Liver (tissue), 9 donors: ENCODE data around the gene TFB2M. TPM values are rescaled to one million over a fixed set of nuclear protein-coding genes. Genes with fewer than 3 reads are reported as not detected.
"Not testable (repeated sequence)": the region's sequence is repeated elsewhere in the genome, so short reads cannot be mapped to it uniquely, and the experiment has no call there.

Experiments
- DNase-seq: peaks from one replicate; pipeline ENCODE4 v3.0.0-alpha.2; 2017; ENCODE audit warnings: low spot score
- H3K27ac ChIP-seq, 2 donors: one replicate each; pipeline ENCODE4 v1.7.0; 2013; ENCODE audit warnings: inconsistent platforms in 2 of 2, low read length in 2 of 2, control low read depth in 1 of 2, low read depth in 1 of 2, mild to moderate bottlenecking in 1 of 2
- H3K27me3 ChIP-seq, 4 donors: one replicate each; pipeline versions ENCODE4 v1.6.1 to v1.7.0; 2013; ENCODE audit warnings: low read length in 3 of 4, inconsistent platforms in 1 of 4, mild to moderate bottlenecking in 1 of 4, moderate library complexity in 1 of 4; ENCODE audit not compliant: control insufficient read depth in 4 of 4, insufficient read depth in 4 of 4
- H3K36me3 ChIP-seq, 4 donors: one replicate each; pipeline versions ENCODE4 v1.6.1 to v1.7.0; 2013; ENCODE audit warnings: low read length in 3 of 4, mild to moderate bottlenecking in 3 of 4, low read depth in 1 of 4, moderate library complexity in 1 of 4; ENCODE audit not compliant: control insufficient read depth in 4 of 4, insufficient read depth in 3 of 4
- H3K4me1 ChIP-seq, 4 donors: one replicate each; pipeline versions ENCODE4 v1.6.1 to v1.7.0; 2013; ENCODE audit warnings: low read length in 3 of 4, mild to moderate bottlenecking in 3 of 4, moderate library complexity in 1 of 4; ENCODE audit not compliant: control insufficient read depth in 4 of 4, insufficient read depth in 4 of 4
- H3K4me3 ChIP-seq, 3 donors: one replicate each; pipeline versions ENCODE4 v1.6.1 to v1.7.0; 2013; ENCODE audit warnings: low read length in 3 of 3, control low read depth in 1 of 3, low read depth in 1 of 3, mild to moderate bottlenecking in 1 of 3
- H3K9ac ChIP-seq, 2 donors: one replicate each; pipeline ENCODE4 v1.7.0; 2013; ENCODE audit warnings: low read length in 2 of 2, mild to moderate bottlenecking in 2 of 2, moderate library complexity in 2 of 2, control low read depth in 1 of 2, low read depth in 1 of 2
- H3K9me3 ChIP-seq, 4 donors: one replicate each; pipeline versions ENCODE4 v1.6.1 to v1.7.0; 2013; ENCODE audit warnings: low read length in 3 of 4; ENCODE audit not compliant: control insufficient read depth in 4 of 4
- FOXA1 ChIP-seq: IDR thresholded peaks from 2 replicates; pipeline ENCODE4 v1.6.1; 2016; ENCODE audit warnings: antibody characterized with exemption
- HNF4A ChIP-seq, 2 donors: conservative IDR thresholded peaks; 2 replicates each; pipeline ENCODE4 v1.6.1; 2016; ENCODE audit warnings: antibody characterized with exemption in 2 of 2, mild to moderate bottlenecking in 2 of 2
- JUND ChIP-seq, 2 donors: IDR thresholded peaks; 2 replicates each; pipeline ENCODE4 v1.6.1; 2016; ENCODE audit warnings: antibody characterized with exemption in 2 of 2
- NR2F2 ChIP-seq: IDR thresholded peaks from 2 replicates; pipeline ENCODE4 v1.6.1; 2016; ENCODE audit warnings: antibody characterized with exemption
- RAD21 ChIP-seq, 2 donors: IDR thresholded peaks; 2 replicates each; pipeline ENCODE4 v1.6.1; 2016; ENCODE audit warnings: antibody characterized with exemption in 2 of 2, mild to moderate bottlenecking in 2 of 2
- SP1 ChIP-seq: IDR thresholded peaks from 2 replicates; pipeline ENCODE4 v1.6.1; 2018; ENCODE audit warnings: antibody characterized with exemption, mild to moderate bottlenecking
- TAF1 ChIP-seq: conservative IDR thresholded peaks from 2 replicates; pipeline ENCODE4 v1.6.1; 2016; ENCODE audit warnings: antibody characterized with exemption, mild to moderate bottlenecking
- WGBS: extraction: QIAGEN DNeasy Blood & Tissue Kit; methylation state at CpG from one replicate; pipeline ENCODE4 v1.1.7; 2013; 5-methylcytosine and 5-hydroxymethylcytosine counted together
- polyA plus RNA-seq, 2 donors: library from polyadenylated mRNA; stranded (reverse) in 1 of 2; unstranded in 1 of 2; fragments of 200-250 nt in 1 of 2; fragments of >200 nt in 1 of 2; fragmentation: Nextera tagmentation in 1 of 2; extraction: Ambion mirVana in 1 of 2; gene quantifications; one replicate each; pipeline versions ENCODE4 v1.2.1 to v1.2.3, GENCODE V29; 2013 to 2015
- total RNA-seq, 2 donors: library from RNA; depleted of rRNA; stranded (reverse); fragments of >200 nt; gene quantifications; one replicate each; pipeline ENCODE4 v1.2.3, GENCODE V29; 2014
- TF ChIP-seq, protein P1 (sequence below): IDR thresholded peaks from 2 replicates; pipeline ENCODE4 v1.6.1; 2016; ENCODE audit warnings: antibody characterized with exemption
- TF ChIP-seq, protein P2 (sequence below): IDR thresholded peaks from 2 replicates; pipeline ENCODE4 v1.6.1; 2016; ENCODE audit warnings: antibody characterized with exemption
- TF ChIP-seq, protein P3 (sequence below): IDR thresholded peaks from 2 replicates; pipeline ENCODE4 v1.6.1; 2016; ENCODE audit warnings: antibody characterized with exemption, mild to moderate bottlenecking
- TF ChIP-seq, protein P4 (sequence below): IDR thresholded peaks from 2 replicates; pipeline ENCODE4 v1.6.1; 2016; ENCODE audit warnings: antibody characterized with exemption
- donor health status: healthy.
- donor health status: healthy.
- donor health status: healthy.
- donor health status: healthy.
- donor health status: healthy.

Gene TFB2M
- total and polyA plus RNA-seq, 4 donors, result 15.0 to 26.4 (median 23.5) TPM

DNA sequence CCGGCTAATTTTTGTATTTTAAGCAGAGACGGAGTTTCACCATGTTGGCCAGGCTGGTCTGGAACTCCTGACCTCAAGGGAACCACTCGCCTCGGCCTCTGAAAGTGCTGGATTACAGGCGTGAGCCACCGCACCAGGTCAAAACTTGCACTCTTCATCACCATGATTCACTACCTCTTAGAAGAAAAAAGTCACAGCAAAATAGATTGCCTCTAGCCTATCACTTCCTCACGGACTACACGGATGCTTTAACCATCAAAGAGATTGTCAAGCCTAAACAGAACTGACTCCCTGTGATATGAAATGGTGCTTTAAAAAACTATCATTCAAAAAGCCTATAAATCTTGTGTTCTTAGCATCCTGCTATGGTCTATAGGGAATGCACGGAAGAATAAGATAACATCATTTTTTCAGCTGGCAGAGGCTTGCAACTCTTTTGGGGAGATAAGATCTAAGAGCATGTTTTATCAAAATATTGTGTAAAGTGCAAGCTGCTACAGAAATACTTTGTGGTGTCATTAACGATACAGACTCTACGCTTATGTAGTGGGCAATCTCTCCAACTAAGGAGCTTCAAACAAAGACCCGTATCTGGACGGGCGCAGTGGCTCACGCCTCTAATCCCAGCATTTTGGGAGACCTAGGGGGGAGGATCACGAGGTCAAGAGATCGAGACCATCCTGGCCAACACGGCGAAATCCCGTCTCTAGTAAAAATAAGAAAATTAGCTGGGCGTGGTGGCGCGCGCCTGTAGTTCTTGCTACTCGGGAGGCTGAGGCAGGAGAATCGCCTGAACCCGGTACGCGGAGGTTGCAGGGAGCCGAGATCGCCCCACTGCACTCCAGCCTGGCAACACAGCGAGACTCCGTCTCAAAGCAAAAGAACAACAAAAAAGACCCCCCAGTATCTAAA is 966 bp downstream of the TFB2M start:
- WGBS, result 32% methylated on average over 33 of the region's 33 CpGs
- no peaks in the 10 kb centered on the region for H3K9me3 ChIP-seq
- H3K36me3 ChIP-seq, result peaks cover 0 to 8% (median 2%) of the 10 kb centered on the region in 4 donors
- TF ChIP-seq, protein P1, sequence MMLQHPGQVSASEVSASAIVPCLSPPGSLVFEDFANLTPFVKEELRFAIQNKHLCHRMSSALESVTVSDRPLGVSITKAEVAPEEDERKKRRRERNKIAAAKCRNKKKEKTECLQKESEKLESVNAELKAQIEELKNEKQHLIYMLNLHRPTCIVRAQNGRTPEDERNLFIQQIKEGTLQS, result no peak
- TF ChIP-seq TAF1 (no peak), FOXA1 (no peak), SP1 (no peak), HNF4A (conservative IDR thresholded peaks at IDR 0.05) (no peak), JUND (IDR thresholded peaks at IDR 0.05) (no peak), RAD21 (IDR thresholded peaks at IDR 0.05) (no peak), NR2F2 (no peak)
- TF ChIP-seq, protein P2, sequence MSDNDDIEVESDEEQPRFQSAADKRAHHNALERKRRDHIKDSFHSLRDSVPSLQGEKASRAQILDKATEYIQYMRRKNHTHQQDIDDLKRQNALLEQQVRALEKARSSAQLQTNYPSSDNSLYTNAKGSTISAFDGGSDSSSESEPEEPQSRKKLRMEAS, result no peak
- TF ChIP-seq, protein P3, sequence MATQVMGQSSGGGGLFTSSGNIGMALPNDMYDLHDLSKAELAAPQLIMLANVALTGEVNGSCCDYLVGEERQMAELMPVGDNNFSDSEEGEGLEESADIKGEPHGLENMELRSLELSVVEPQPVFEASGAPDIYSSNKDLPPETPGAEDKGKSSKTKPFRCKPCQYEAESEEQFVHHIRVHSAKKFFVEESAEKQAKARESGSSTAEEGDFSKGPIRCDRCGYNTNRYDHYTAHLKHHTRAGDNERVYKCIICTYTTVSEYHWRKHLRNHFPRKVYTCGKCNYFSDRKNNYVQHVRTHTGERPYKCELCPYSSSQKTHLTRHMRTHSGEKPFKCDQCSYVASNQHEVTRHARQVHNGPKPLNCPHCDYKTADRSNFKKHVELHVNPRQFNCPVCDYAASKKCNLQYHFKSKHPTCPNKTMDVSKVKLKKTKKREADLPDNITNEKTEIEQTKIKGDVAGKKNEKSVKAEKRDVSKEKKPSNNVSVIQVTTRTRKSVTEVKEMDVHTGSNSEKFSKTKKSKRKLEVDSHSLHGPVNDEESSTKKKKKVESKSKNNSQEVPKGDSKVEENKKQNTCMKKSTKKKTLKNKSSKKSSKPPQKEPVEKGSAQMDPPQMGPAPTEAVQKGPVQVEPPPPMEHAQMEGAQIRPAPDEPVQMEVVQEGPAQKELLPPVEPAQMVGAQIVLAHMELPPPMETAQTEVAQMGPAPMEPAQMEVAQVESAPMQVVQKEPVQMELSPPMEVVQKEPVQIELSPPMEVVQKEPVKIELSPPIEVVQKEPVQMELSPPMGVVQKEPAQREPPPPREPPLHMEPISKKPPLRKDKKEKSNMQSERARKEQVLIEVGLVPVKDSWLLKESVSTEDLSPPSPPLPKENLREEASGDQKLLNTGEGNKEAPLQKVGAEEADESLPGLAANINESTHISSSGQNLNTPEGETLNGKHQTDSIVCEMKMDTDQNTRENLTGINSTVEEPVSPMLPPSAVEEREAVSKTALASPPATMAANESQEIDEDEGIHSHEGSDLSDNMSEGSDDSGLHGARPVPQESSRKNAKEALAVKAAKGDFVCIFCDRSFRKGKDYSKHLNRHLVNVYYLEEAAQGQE, result no peak
- TF ChIP-seq, protein P4, sequence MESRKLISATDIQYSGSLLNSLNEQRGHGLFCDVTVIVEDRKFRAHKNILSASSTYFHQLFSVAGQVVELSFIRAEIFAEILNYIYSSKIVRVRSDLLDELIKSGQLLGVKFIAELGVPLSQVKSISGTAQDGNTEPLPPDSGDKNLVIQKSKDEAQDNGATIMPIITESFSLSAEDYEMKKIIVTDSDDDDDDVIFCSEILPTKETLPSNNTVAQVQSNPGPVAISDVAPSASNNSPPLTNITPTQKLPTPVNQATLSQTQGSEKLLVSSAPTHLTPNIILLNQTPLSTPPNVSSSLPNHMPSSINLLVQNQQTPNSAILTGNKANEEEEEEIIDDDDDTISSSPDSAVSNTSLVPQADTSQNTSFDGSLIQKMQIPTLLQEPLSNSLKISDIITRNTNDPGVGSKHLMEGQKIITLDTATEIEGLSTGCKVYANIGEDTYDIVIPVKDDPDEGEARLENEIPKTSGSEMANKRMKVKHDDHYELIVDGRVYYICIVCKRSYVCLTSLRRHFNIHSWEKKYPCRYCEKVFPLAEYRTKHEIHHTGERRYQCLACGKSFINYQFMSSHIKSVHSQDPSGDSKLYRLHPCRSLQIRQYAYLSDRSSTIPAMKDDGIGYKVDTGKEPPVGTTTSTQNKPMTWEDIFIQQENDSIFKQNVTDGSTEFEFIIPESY, result no peak
- H3K27me3 ChIP-seq, result no peaks in the 10 kb centered on the region
- no peak for DNase-seq
- H3K27ac ChIP-seq, result peak overlapping the region; percentile 92 to 96
- H3K9ac ChIP-seq, result peak overlapping the region; percentile 79 to 87
- H3K4me1 ChIP-seq, result peaks cover 3 to 28% (median 17%) of the 10 kb centered on the region in 4 donors
- peak overlapping the region; percentile 59 to 99 (median 91) for H3K4me3 ChIP-seq

DNA sequence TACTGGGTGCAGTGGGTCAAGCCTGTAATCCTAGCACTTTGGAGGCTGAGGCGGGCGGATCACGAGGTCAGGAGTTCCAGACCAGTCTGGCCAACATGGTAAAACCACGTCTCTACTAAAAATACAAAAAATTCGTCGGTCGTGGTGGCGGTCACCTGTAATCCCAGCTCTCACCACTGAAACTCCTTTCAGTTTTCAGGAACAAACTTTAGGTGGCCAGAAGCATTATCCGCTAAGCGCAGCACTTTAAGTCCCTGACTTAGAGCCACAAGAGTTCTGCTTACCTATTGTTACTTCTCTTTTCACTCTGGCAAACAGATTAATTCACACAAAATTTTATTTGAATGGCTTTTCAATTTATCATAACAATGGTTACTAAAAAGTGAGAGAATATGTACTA is 5.2 kb downstream of the TFB2M start:
- not testable (repeated sequence) for H3K4me3 ChIP-seq, H3K27ac ChIP-seq, H3K9ac ChIP-seq, H3K27me3 ChIP-seq, H3K9me3 ChIP-seq, DNase-seq
- WGBS, result 94% methylated on average over 10 of the region's 10 CpGs
- Histone ChIP-seq H3K36me3 (peaks cover 0 to 20% (median 10%) of the 10 kb centered on the region in 4 donors), H3K4me1 (peaks cover 4 to 31% (median 18%) of the 10 kb centered on the region in 4 donors)
